ENCODE measurements around the gene PKD2. TPM values are rescaled to one million over a fixed set of nuclear protein-coding genes. Genes with fewer than 3 reads are reported as not detected.
A peak's percentile ranks its signal among the peaks of the same experiment; 100 is the strongest.
"Not testable (repeated sequence)": the region's sequence is repeated elsewhere in the genome, so short reads cannot be mapped to it uniquely, and the experiment has no call there.

Gene PKD2
- total RNA-seq, 1 donor from 2014 or later, result 58.3 TPM

DNA sequence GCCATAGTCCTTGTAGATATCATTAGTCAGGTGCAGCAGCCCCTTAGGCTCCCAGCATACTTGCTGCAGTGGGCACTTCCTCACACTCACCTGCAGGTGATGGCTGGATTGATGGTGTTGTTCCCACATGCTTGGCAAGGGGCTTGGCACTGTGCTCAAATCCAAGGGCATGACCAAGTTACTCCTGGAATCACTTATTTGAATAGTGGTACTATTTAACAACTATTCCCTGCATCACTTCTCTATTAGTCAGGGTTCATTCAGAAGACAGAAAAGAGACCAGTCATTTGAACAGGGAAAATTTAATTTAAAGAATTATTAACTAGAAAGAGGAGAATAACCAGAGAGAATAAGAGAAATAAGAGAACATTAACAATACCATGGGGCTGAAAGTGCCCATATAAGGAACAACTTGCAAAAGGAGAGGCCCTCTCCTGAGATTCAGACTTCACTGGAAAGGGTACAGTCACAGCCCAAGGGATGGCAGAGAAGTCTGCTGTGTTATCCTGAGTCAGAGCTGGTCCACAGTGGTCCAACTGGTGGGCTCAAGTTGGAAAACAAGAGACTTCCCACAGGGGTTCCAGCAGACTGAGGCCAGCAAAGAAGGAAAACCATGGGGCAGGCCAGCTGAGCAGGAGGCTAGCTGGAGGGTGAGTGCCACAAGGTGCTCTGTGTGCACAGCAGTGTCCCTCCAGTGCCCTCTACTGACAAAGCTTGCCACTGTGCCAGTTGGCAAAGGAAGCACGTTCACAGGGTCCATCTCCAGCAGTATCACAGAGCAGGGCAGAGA, 22.1 kb upstream of the PKD2 start:
- no peak for FAIRE-seq
- DNase-seq (ENCODE audit: low spot score in 2 of 2), result peak in 1 of 2 donors; percentile 30

DNA sequence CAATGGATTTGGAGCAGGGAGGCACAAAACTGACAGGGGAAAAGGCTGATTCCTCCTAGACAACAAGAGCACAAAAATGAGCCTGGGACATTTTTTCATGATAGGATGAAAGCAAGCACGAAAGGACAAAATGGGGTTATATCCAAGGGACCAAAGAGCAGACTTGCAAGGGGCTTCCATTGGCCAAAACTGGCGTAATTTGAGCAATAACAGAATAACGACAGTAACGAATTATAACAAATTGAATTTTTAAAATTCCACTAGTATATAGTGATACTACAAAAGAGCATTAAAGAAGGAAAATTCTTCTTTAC, 21.6 kb upstream of the PKD2 start:
- DNase-seq (ENCODE audit: low spot score in 2 of 2), result no peak

DNA sequence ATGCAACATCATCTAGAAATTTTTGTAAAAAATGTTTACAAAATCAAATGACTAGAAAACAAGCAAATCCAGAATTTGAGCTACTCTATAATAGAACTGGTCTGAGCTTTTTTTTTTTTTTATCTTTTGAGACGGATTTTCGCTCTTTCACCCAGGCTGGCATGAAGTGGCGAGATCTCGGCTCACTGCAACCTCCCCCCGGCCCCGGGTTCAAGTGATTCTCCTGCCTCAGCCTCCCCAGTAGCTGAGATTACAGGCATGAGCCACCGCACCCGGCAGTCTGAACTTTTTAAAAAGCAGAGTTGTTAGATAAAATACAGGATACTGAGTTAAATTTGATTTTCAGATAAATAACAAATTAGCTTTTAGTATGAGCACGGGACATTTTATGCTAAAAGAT, 20.9 kb upstream of the PKD2 start:
- DNase-seq (ENCODE audit: low spot score in 2 of 2), result no peak
- FAIRE-seq, result no peak

More for the DNA sequence above, 21.6 kb upstream of the PKD2 start:
- FAIRE-seq, result no peak

DNA sequence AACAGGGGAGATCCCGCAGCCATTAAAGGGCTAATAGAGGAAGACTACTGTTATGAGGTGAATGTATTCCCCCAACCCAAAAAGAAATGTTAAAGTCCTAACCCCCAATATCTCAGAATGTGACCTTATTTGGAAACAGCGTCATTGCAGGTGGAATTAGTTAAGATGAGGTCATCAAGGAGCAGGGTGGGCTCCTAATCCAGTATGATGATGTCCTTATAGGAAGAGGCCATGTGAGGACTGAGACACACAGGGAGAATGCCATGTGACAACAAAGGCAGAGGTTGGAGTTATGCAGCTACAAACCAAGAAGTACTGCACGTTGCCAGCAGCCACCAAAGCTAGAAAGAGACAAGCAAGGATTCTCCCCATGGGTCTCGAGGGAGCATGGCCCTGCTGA, 17.7 kb upstream of the PKD2 start:
- FAIRE-seq (no peak), DNase-seq (ENCODE audit: low spot score in 2 of 2) (no peak)

DNA sequence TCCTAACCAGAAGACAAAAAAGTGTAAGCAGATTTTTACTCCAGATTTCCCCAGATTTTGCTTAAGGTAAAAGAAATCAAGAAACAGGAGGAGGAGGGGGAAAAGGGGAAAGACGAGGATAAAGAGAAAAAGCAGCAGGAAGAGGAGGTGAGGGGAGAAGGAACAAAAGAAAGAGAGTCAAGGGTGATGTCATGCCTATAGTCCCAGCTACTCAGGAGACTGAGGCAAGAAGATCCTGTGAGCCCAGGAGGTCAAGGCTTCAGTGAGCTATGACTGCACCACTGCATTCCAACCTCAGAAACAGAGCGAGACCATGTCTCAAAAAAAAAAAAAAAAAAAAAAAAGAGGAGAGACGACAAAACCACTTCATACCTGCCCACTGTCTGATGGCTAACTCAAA, 12.0 kb upstream of the PKD2 start:
- FAIRE-seq (no peak), DNase-seq (ENCODE audit: low spot score in 2 of 2) (no peak)

DNA sequence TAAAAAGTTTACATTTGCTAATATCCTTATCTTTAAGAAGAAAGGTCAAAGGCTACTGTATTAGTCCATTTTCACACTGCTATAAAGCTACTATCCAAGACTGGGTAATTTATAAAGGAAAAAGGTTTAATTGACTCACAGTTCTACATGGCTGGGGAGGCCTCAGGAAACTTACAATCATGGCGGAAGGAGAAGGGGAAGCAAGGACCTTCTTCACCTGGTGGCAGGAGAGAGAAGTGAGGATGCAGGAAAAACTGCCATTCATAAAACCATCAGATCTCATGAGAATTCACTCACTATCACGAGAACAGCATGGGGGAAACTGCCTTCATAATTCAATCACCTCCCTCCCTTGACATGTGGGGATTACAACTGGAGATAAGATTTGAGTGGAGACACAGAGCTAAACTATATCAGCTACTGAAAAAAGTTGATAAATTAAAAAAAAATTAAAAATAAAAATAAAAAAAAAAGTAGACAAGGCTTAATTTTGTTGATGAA, 8.2 kb upstream of the PKD2 start:
- FAIRE-seq, result not testable (repeated sequence)

DNA sequence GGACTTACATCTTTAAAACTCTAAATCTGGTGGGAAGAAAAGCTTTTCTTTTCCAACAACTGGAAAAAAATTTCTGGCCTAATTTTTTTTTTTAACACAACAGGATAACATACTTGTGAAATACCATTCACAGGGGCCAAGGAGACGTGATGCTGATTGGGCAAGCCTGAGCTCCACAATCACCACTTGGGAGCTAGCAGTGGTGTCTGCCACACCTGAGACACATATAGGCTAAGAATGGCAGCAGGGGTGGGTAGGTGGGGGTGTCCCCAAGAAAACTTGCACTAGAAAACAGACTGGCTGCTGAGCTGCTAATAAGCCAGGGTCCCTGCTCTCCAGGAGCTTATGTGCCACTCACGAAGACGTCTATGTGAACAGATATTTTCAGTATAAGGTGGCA, 5.6 kb upstream of the PKD2 start:
- FAIRE-seq, result no peak
- DNase-seq (ENCODE audit: low spot score in 2 of 2), result no peak

More for the DNA sequence above, 8.2 kb upstream of the PKD2 start:
- not testable (repeated sequence) for DNase-seq (ENCODE audit: low spot score in 2 of 2)

DNA sequence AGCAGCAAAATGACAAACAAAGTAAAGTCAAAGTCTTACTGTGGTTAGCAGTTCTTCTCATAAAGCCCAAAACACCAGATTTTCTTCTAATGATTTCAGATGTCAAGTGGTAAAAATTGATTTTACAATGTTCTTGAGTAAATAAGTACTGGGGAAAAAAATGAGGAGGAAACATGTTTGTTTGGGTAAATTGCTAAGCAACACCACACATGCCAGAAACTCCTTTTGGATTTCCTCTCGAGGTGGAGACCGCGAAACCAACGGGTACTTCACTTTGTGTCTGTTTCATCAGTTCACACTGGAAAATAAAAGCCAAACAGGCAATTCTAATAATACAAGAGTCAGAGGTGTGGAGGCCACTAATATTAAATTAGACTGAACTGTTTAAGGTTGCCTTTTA, 4.6 kb upstream of the PKD2 start:
- DNase-seq (ENCODE audit: low spot score in 2 of 2) (no peak), FAIRE-seq (no peak)

DNA sequence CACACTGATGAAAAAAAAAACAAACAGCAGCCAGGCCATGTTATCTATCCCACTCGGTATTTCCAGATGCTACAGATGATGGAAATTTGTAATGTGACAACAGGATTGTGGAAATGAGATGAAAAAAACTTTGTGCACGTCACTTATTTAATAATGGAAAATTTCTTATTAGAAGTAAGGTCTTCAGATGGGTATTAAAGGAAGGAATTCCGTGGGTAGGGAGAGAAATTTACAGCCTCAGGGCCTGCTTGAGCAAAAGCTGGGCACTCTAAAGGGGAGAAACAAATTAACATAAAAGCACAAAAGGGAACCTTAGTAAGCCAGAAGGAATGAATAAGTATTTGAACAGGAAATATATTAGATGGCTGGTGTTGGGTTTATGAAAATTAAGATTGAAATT, 4.2 kb upstream of the PKD2 start:
- DNase-seq (ENCODE audit: low spot score in 2 of 2) (no peak), FAIRE-seq (no peak)

DNA sequence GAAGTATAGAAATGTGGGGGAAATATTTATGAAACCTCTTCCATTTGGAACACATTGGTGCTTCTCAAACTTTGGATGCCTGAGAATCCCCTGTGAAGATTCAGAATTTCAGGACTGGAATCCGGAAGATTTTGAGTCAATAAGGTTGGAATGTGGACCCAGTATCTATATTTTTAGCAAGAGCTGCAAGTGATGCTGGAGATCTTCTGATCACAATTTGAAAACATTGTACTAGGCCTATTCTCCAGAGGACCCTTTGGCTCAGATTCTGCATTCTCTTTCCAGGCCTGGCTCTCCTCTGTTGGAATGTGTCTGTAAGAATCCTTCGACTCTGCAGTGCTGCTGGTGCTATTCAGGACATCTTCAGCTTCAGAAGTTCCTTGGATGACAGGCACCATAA, 2.4 kb upstream of the PKD2 start:
- DNase-seq (ENCODE audit: low spot score in 2 of 2) (no peak), FAIRE-seq (no peak)

DNA sequence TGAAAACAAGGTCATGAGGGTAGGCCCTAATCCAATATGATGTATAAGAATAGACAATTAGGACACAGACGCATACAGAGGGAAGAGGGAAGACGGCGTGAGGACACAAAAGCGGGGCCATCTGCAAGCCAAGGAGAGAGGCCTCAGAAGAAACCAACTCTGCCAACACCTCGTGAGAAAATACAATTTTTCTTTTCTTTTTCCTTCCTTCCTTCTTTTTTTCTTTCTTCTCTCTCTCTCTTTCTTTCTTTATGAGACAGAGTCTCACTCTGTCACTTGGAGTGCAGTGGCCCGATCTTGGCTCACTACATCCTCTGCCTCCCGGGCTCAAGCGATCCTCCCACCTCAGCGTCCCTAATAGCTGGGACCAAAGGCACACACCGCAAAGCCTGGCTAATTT, 1.5 kb upstream of the PKD2 start:
- no peak for DNase-seq (ENCODE audit: low spot score in 2 of 2)
- FAIRE-seq, result no peak

DNA sequence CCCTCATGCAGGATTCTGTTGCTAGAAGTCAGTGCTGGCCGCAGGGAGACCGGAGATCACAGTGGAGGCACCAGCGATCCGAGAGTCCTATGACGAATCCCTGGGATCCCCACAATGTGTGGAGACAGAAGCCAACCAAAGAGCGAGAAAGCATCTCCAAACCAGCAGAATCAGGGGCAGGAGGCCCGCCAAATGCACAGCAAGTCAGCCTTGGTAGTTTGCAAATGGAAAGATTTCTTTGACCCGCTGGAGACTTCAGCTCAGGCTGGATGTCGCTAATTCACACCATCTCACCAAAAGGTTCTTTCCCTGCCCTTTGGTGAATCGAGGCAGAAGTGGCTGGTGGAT, 505 bp upstream of the PKD2 start:
- FAIRE-seq (no peak), DNase-seq (ENCODE audit: low spot score in 2 of 2) (no peak)

DNA sequence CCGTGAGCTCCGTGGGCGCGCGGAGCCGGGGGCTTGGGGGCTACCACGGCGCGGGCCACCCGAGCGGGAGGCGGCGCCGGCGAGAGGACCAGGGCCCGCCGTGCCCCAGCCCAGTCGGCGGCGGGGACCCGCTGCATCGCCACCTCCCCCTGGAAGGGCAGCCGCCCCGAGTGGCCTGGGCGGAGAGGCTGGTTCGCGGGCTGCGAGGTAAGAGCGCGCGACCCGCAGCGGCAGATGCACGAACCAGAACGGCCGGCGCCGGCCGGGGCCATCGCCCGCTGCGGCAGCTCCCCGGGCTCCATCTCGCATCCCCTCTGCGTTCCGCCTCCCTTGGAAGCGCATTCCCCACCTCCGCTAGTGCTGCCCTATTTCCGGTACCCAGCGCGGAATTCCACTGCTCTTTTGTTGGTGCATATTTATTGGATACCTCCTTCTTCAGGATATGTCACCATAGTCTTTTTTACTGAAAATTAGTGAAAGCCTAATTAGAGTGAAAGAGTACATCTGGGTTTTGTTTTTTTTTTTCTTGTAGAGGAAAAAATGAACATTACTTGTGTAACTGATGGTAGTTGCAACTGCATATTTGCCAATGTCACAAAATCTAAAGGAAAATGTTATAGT, 797 bp downstream of the PKD2 start:
- FAIRE-seq, result no peak
- DNase-seq (ENCODE audit: low spot score in 2 of 2), result peak; percentile 30 to 61

DNA sequence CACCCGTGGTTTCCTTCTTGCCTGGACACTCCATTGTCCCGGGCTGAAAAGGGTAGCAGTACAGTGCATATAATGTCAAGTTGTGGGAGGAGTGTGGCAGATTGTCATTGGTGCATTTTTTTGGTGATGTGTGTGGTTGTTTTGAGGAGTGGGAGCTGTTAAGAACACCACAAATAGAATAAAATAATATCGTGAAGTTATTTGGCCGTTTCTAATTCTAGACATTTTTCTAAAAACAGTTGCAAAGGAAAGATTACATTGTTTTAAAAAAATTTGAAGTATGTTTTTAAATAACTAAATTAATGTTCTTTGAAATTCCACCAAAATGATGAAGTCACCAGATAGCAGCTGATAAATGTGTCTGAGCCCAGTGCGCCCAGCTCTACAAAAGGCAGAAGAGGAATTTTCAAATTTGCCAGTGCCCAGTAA, 1.3 kb downstream of the PKD2 start:
- FAIRE-seq, result no peak
- peak in 1 of 2 donors; percentile 30 for DNase-seq (ENCODE audit: low spot score in 2 of 2)

DNA sequence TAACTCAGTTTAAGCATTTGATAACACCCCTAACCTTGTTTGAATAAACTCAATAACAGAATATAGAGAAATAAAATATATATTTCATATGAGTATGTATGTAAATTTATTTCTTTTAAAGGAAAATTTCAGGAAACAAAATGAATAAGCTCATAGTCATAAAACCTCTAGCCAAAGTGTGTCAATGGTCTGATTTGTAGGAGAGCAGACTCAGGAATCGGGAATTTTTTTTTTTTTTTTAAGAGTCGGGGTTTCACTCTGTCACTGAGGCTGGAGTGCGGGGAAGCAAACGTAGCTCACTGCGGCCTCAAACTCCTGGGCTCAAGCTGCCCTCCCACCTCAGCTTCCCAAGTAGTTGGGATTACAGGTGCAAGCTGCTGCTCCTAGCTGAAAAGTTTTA, 2.4 kb downstream of the PKD2 start:
- FAIRE-seq (no peak), DNase-seq (ENCODE audit: low spot score in 2 of 2) (no peak)

DNA sequence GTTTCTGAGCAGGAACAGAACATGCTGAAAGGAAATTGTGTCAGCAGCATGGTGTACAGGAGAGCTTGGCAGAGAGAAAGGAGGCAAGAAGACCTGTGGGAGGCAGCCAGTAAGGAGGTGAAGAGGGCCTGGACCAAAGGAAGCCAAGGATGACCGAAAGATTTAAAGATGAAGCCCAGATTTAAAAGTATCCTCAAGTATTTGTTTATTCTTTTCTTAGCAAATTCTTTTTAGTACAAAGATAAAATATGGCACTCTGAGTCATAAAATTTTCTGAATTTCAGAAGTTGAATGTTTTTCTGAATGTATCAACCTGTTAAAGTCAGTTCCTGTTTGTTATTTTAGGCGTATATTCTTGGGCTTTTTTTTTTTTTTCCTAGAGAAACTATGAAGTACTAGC, 3.5 kb downstream of the PKD2 start:
- no peak for FAIRE-seq

DNA sequence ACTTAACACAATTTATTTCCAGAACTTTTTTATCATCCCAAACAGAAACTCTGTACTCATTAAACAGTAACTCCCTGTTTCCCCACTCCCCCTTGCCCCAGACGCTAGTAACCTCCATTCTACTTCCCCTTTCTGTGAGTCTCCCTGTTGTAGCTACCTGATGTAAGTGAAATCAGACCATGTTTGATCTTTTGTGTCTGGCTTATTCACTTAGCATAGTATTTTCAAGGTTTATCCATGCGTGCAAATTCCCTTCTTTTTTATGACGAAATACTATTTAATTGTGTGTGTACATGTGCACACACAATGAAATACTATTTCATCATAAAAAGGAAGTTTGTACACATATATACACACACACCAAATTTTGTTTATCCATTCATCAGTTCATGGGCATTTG, 5.2 kb downstream of the PKD2 start:
- no peak for FAIRE-seq
- DNase-seq (ENCODE audit: low spot score in 2 of 2), result no peak

More for the DNA sequence above, 3.5 kb downstream of the PKD2 start:
- no peak for DNase-seq (ENCODE audit: low spot score in 2 of 2)

DNA sequence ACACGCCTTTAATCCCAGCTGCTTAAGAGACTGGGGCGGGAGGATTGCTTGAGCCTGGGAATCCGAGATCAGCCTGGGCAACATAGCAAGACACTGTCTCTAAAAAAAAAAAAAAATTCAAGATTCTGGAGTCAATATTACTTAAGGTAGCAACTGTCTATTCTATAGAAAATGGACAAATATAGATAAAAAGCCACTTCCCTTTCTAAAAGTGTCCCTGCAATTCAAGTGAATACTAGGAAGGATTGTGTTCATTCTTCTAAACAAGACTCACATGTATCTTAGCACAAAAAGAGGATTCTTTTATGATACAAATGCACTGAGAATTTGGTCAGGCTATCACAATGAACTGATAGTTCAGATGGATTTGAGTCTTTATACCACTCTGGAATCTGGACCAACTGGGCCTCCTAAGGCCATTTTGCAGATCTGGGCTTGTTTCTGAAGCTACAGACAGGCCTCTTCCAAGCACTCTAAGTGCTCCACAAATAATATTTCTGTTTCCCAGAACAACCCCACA, 7.0 kb downstream of the PKD2 start:
- FAIRE-seq (no peak), DNase-seq (ENCODE audit: low spot score in 2 of 2) (no peak)

DNA sequence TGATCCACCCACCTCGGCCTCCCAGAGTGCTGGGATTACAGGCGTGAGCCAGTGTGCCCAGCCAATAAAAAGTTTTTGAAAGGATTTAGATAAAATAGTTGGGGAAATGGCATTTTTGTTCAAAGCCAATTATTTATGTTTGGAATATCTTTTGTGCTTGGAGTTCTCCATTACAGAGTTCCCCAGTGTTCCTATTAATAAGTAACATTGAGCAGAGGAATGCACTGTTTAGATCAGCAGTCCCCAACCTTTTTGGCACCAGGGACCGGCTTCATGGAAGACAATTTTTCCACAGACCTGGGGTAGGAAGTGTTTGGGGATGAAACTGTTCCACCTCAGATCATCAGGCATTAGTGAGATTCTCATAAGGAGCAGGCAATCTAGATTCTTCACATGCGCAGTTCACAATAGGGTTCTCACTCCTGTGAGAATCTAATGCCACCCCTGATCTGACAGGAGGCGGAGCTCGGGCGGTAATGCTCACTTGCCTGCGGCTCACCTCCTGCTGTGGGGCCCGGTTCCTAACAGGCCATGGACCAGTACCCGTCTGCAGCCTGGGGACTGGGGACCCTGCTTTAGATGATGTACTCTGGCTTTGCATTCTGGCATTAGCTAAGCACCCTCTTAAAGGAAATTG, 8.3 kb downstream of the PKD2 start:
- no peak for FAIRE-seq

DNA sequence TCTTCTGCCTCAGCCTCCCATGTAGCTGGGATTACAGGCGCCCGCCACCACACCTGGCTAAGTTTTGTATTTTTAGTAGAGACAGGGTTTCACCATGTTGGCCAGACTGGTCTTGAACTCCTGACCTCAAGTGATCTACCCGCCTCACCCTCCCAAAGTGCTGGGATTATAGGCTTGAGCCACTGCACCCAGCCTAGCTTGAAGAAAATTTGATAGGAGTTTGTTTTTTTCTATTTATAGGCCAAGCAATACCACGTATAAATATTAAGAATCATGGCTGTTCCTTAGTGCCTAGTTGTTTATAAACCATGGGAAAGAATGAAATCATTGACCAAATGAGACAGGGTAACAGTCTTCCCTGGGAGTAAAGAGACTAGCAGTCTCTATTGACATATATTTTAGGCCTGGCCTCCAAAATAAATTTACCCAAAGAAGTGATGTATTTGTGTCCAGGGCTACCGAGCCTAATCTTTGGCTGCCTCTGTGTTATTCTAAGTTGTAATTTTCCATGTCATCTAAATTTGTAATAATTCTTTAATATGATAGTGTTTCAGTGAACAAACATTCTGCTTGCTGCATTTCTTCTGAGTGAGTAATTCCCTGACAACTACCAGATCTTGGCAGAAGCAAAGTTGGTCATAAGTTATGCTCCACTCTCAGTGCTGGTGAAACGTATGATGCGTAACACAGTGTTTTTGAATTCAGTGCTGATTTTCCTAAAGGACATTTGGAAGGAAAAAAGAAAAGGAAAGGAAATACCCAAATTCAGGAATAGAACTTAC, 10.3 kb downstream of the PKD2 start:
- DNase-seq (ENCODE audit: low spot score in 2 of 2), result no peak
- no peak for FAIRE-seq

More for the DNA sequence above, 8.3 kb downstream of the PKD2 start:
- DNase-seq (ENCODE audit: low spot score in 2 of 2), result no peak

DNA sequence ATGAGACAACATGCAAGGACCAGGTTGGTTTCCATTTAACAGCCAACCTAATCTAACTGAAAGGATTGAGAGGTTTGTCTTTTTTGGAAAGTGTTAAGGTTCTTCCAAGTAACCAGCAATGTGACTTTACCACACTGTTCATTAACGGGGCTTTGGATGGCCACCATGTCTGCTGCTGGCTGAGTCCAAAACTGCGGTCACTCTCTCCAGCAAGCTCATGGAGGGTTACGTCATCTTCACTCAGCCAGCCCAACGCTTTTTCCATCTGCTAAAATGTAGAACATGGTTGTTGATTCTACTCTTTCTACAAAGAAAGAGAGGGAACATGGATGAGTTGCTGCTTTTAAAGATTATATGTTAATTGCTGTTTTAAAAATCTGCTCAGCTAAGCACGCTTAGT, 11.0 kb downstream of the PKD2 start:
- no peak for FAIRE-seq

More for the DNA sequence above, 11.0 kb downstream of the PKD2 start:
- DNase-seq (ENCODE audit: low spot score in 2 of 2), result no peak
